Amygdala (tissue), 56 donors: ENCODE data around the gene NR2C1.
"Not testable (repeated sequence)": the region's sequence is repeated elsewhere in the genome, so short reads cannot be mapped to it uniquely, and the experiment has no call there.

Experiments used
- DNase-seq, 56 donors: peaks; one replicate each; lab custom pipeline; 2025; lab: John Stamatoyannopoulos, UW

The NR2C1 gene

GRCh38 chr12:95072900-95073697 lies at the start of gene NR2C1:
Gene NR2C1, minus strand, starts transcription at chr12:95073618. Its CDS starts 6,234 bp downstream, at chr12:95067384.
- peak in 55 of 56 donors; percentile 56 to 93 (median 86) for DNase-seq

- DNase-seq: no peak
Observed at GRCh38 chr12:95118788-95119179, 45.4 kb upstream of the NR2C1 start.

- no peak for DNase-seq
Observed at GRCh38 chr12:95118138-95118787, 44.8 kb upstream of the NR2C1 start.

GRCh38 chr12:95117178-95117599 lies 43.8 kb upstream of the NR2C1 start:
- DNase-seq: peak in 30 of 56 donors; percentile 0 to 76 (median 22)

- no peak for DNase-seq
Observed at GRCh38 chr12:95116773-95117172, 43.4 kb upstream of the NR2C1 start.

GRCh38 chr12:95116341-95116740 lies 42.9 kb upstream of the NR2C1 start:
- no peak for DNase-seq

- DNase-seq: no peak
Observed at GRCh38 chr12:95115641-95116040, 42.2 kb upstream of the NR2C1 start.

- DNase-seq: peak in 1 of 56 donors; percentile 1
Observed at GRCh38 chr12:95114766-95115405, 41.5 kb upstream of the NR2C1 start.

GRCh38 chr12:95107362-95107761 lies 33.9 kb upstream of the NR2C1 start:
- DNase-seq: no peak

GRCh38 chr12:95105540-95105939 lies 32.1 kb upstream of the NR2C1 start:
- no peak for DNase-seq

- DNase-seq: no peak
Observed at GRCh38 chr12:95104919-95105452, 31.6 kb upstream of the NR2C1 start.

- no peak for DNase-seq
Observed at GRCh38 chr12:95102916-95103671, 29.7 kb upstream of the NR2C1 start.

GRCh38 chr12:95101957-95102356 lies 28.5 kb upstream of the NR2C1 start:
- not testable (repeated sequence) for DNase-seq

- DNase-seq: no peak
Observed at GRCh38 chr12:95100264-95101190, 27.1 kb upstream of the NR2C1 start.

- no peak for DNase-seq
Observed at GRCh38 chr12:95099270-95099790, 25.9 kb upstream of the NR2C1 start.

GRCh38 chr12:95096852-95097251 lies 23.4 kb upstream of the NR2C1 start:
- DNase-seq: peak in 5 of 56 donors; percentile 29 to 63 (median 37)

- no peak for DNase-seq
Observed at GRCh38 chr12:95096378-95096777, 23.0 kb upstream of the NR2C1 start.

GRCh38 chr12:95095866-95096265 lies 22.4 kb upstream of the NR2C1 start:
- DNase-seq: not testable (repeated sequence)

GRCh38 chr12:95089462-95089861 lies 16.0 kb upstream of the NR2C1 start:
- no peak for DNase-seq
